ENCODE measurements around the gene EFHD2. TPM values are rescaled to one million over a fixed set of nuclear protein-coding genes. Genes with fewer than 3 reads are reported as not detected.
"Not testable (repeated sequence)": the region's sequence is repeated elsewhere in the genome, so short reads cannot be mapped to it uniquely, and the experiment has no call there.

The EFHD2 gene
- total RNA-seq, 4 donors from 2014 or later, result 38.9 to 55.7 (median 43.5) TPM

- H3K4me3 ChIP-seq (ENCODE audit: low read depth, poor library complexity, severe bottlenecking), result no peak overlapping the region
- no peak for DNase-seq (ENCODE audit: low spot score in 2 of 2)
- intact Hi-C loops (cut with DNase I; ENCODE audit: low total_unique reads), result no loop called here
- WGBS, 2 donors, result 78 to 81% methylated on average over 7 of the region's 7 CpGs
- TF ChIP-seq, protein P1, sequence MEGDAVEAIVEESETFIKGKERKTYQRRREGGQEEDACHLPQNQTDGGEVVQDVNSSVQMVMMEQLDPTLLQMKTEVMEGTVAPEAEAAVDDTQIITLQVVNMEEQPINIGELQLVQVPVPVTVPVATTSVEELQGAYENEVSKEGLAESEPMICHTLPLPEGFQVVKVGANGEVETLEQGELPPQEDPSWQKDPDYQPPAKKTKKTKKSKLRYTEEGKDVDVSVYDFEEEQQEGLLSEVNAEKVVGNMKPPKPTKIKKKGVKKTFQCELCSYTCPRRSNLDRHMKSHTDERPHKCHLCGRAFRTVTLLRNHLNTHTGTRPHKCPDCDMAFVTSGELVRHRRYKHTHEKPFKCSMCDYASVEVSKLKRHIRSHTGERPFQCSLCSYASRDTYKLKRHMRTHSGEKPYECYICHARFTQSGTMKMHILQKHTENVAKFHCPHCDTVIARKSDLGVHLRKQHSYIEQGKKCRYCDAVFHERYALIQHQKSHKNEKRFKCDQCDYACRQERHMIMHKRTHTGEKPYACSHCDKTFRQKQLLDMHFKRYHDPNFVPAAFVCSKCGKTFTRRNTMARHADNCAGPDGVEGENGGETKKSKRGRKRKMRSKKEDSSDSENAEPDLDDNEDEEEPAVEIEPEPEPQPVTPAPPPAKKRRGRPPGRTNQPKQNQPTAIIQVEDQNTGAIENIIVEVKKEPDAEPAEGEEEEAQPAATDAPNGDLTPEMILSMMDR (IDR thresholded peaks at IDR 0.05), result no peak
- no peak for TF ChIP-seq POLR2A (IDR thresholded peaks at IDR 0.05)
These were observed 56.0 kb downstream of the EFHD2 start for GRCh38 chr1:15465674-15466073.

- H3K4me3 ChIP-seq (ENCODE audit: low read depth, poor library complexity, severe bottlenecking); intact Hi-C loops (cut with DNase I; ENCODE audit: low total_unique reads); DNase-seq (ENCODE audit: low spot score in 2 of 2): not testable (repeated sequence)
- 85 to 89% methylated on average over 20 to 22 of the region's 22 CpGs for WGBS, 2 donors
These were observed 57.4 kb downstream of the EFHD2 start for GRCh38 chr1:15466955-15467625.

GRCh38 chr1:15468145-15468544 is 58.5 kb downstream of the EFHD2 start:
- TF ChIP-seq, protein P1 (IDR thresholded peaks at IDR 0.05), result no peak
- no peak for TF ChIP-seq POLR2A (IDR thresholded peaks at IDR 0.05)
- intact Hi-C loops (cut with DNase I; ENCODE audit: low total_unique reads), result no loop called here
- H3K4me3 ChIP-seq (ENCODE audit: low read depth, poor library complexity, severe bottlenecking), result no peak overlapping the region
- no peak for DNase-seq (ENCODE audit: low spot score in 2 of 2)

DNA sequence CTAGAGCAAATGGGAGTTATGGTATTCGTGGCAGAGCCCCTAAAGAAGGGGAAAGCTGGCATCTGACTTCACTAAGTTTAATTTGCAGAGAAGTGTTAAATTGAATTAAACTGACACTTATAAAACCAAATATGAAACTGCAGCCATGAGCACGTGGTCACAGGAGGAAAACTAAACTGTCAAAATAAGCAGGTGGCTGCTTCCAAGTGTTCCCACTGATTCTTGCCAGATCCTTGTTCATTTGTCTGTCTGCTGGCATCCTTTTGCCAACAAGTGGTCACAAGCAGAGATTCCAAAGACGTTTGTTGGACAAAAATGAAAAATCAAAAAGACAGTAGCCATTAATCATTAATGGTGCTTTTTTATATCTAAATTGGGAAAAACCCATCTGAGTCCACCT is 59.7 kb downstream of the EFHD2 start:
- WGBS, 2 donors, result 46 to 58% methylated on average over 3 of the region's 3 CpGs
- TF ChIP-seq, protein P1 (IDR thresholded peaks at IDR 0.05), result no peak
- no peak for TF ChIP-seq POLR2A (IDR thresholded peaks at IDR 0.05)
- DNase-seq (ENCODE audit: low spot score in 2 of 2), result no peak
- intact Hi-C loops (cut with DNase I; ENCODE audit: low total_unique reads), result no loop called here
- no peak overlapping the region for H3K4me3 ChIP-seq (ENCODE audit: low read depth, poor library complexity, severe bottlenecking)

GRCh38 chr1:15469821-15470448 is 60.2 kb downstream of the EFHD2 start:
- H3K4me3 ChIP-seq (ENCODE audit: low read depth, poor library complexity, severe bottlenecking); intact Hi-C loops (cut with DNase I; ENCODE audit: low total_unique reads): not testable (repeated sequence)
- 76 to 80% methylated on average over 9 of the region's 9 CpGs for WGBS, 2 donors
- DNase-seq (ENCODE audit: low spot score in 2 of 2), result peak in 1 of 2 donors; percentile 45

GRCh38 chr1:15471067-15471466 is 61.4 kb downstream of the EFHD2 start:
- H3K4me3 ChIP-seq (ENCODE audit: low read depth, poor library complexity, severe bottlenecking); DNase-seq (ENCODE audit: low spot score in 2 of 2); intact Hi-C loops (cut with DNase I; ENCODE audit: low total_unique reads): not testable (repeated sequence)
- 89 to 97% methylated on average over 5 of the region's 5 CpGs for WGBS, 2 donors

DNA sequence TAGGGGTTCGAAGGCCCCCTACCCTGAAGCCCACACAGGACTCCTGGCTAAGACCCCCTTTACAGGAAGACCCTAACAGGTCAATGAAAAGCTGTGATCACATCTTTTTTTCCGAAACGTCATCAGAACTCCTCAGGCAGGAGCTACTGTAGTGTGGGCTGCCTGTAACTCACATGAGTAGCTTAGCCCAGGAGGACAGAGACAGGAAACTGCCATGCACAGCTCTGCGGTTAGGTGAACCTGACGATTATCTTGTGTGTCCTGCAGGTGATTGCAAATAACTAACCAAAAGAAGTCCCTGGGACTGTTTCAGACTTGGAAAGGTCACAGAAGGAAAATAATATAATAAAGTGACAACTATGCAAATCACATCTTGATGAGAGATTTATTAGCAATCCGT is 62.0 kb downstream of the EFHD2 start:
- DNase-seq (ENCODE audit: low spot score in 2 of 2); intact Hi-C loops (cut with DNase I; ENCODE audit: low total_unique reads); H3K4me3 ChIP-seq (ENCODE audit: low read depth, poor library complexity, severe bottlenecking): not testable (repeated sequence)
- WGBS, 2 donors, result 77 to 78% methylated on average over 6 of the region's 6 CpGs

DNA sequence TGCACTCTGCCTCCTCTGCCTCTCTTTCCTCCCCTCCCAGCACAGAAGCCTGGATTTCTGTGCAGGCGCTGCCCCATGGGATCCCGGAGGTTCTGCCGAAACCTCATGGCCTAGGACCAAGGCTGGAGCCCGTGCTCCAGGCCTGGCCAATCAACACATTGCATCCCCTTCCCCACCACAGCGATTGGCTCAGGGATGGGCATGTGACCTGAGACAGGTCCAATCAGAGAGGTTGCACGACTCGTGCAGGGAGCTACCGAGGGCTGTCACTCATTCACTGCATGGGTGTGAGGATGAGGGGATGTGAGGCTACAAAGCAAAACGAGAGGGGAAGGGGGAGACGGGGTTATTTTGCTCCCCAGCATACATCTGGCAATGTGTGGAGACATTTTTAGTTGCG is 62.9 kb downstream of the EFHD2 start:
- TF ChIP-seq POLR2A (IDR thresholded peaks at IDR 0.05), result no peak
- TF ChIP-seq, protein P1 (IDR thresholded peaks at IDR 0.05), result no peak
- no peak for DNase-seq (ENCODE audit: low spot score in 2 of 2)
- intact Hi-C loops (cut with DNase I; ENCODE audit: low total_unique reads), result no loop called here
- no peak overlapping the region for H3K4me3 ChIP-seq (ENCODE audit: low read depth, poor library complexity, severe bottlenecking)
- WGBS, 2 donors, result 76 to 79% methylated on average over 11 of the region's 11 CpGs
